ENCODE results near the gene PLD5. TPM values are rescaled to one million over a fixed set of nuclear protein-coding genes. Genes with fewer than 3 reads are reported as not detected.

The PLD5 gene
- total and polyA plus RNA-seq, 4 donors: under 0.01 to 0.17 (median 0.05) TPM; not detected in 1

DNA sequence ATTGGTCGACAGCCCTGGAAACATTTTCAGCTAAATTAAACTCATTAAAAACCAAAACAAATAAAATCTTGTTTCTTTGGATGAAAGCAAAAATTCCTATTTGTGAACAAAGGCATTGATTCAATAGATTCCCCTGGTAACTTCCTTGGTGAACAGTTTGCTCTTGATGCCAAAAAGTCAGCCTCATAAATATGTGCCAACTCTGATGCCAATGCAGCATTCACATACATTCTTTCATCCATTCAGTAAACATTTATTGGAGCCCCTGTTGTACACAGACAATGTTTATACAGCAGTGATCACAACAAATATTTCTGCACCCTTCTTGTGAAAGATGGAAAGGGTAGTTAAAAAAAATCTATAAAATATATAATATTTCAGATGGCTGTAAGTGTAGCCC lies 107.8 kb downstream of the PLD5 start (continued):
- TF ChIP-seq, protein P1, sequence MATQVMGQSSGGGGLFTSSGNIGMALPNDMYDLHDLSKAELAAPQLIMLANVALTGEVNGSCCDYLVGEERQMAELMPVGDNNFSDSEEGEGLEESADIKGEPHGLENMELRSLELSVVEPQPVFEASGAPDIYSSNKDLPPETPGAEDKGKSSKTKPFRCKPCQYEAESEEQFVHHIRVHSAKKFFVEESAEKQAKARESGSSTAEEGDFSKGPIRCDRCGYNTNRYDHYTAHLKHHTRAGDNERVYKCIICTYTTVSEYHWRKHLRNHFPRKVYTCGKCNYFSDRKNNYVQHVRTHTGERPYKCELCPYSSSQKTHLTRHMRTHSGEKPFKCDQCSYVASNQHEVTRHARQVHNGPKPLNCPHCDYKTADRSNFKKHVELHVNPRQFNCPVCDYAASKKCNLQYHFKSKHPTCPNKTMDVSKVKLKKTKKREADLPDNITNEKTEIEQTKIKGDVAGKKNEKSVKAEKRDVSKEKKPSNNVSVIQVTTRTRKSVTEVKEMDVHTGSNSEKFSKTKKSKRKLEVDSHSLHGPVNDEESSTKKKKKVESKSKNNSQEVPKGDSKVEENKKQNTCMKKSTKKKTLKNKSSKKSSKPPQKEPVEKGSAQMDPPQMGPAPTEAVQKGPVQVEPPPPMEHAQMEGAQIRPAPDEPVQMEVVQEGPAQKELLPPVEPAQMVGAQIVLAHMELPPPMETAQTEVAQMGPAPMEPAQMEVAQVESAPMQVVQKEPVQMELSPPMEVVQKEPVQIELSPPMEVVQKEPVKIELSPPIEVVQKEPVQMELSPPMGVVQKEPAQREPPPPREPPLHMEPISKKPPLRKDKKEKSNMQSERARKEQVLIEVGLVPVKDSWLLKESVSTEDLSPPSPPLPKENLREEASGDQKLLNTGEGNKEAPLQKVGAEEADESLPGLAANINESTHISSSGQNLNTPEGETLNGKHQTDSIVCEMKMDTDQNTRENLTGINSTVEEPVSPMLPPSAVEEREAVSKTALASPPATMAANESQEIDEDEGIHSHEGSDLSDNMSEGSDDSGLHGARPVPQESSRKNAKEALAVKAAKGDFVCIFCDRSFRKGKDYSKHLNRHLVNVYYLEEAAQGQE (IDR thresholded peaks at IDR 0.05): no peak
- TF ChIP-seq JUND (IDR thresholded peaks at IDR 0.05) (no peak), CTCF (IDR thresholded peaks at IDR 0.05; ENCODE audit: low read depth, low read length, missing input control) (no peak)

DNA sequence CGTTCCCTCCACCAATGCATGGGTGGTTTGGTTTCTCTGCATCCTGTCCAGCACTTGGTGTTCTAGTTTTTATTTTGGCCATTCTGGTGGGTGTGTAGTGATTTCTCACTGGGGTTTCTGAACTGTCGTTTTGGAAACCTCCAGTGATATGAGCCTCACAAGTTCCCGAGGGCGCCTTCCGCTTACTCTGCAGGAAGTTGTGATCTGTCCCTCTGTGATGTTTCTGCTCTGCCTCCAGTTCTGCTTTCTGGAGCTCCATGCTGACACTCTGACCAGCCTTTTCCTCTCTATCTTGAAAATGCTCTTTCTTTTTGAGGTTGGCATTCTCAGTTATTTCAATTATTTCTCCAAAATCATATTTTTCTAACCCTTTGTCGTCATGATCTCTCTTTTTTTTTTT lies 111.6 kb downstream of the PLD5 start:
- no peak for DNase-seq (ENCODE audit: low spot score)
- H3K27ac ChIP-seq (ENCODE audit: low read depth in 1 of 2, low read length in 2 of 2): no peak overlapping the region
- no peak overlapping the region for H3K9ac ChIP-seq (ENCODE audit: low read depth in 1 of 2, low read length in 2 of 2)
- H3K4me1 ChIP-seq (ENCODE audit: control insufficient read depth in 4 of 4, insufficient read depth in 4 of 4, low read length in 3 of 4): no peaks in the 10 kb centered on the region
- H3K36me3 ChIP-seq (ENCODE audit: control insufficient read depth in 4 of 4, insufficient read depth in 3 of 4, low read depth in 1 of 4, low read length in 3 of 4): no peaks in the 10 kb centered on the region
- no peaks in the 10 kb centered on the region for H3K9me3 ChIP-seq (ENCODE audit: control insufficient read depth in 4 of 4, low read length in 3 of 4)
- no peak overlapping the region for H3K4me3 ChIP-seq (ENCODE audit: low read depth in 1 of 3, low read length in 3 of 3)
- WGBS: 59% methylated on average over 6 of the region's 6 CpGs
- no peak for TF ChIP-seq FOXA2 (IDR thresholded peaks at IDR 0.05)
- no peak for TF ChIP-seq JUND (IDR thresholded peaks at IDR 0.05)
- no peak for TF ChIP-seq SP1 (IDR thresholded peaks at IDR 0.05)
- TF ChIP-seq NR2F2 (IDR thresholded peaks at IDR 0.05): no peak
- no peak for TF ChIP-seq RAD21 (IDR thresholded peaks at IDR 0.05)
- no peak for TF ChIP-seq FOXA1 (IDR thresholded peaks at IDR 0.05)
- H3K27me3 ChIP-seq (ENCODE audit: control insufficient read depth in 4 of 4, insufficient read depth in 4 of 4, low read length in 3 of 4): peaks cover 0 to 3% (median 0%) of the 10 kb centered on the region in 4 donors

DNA sequence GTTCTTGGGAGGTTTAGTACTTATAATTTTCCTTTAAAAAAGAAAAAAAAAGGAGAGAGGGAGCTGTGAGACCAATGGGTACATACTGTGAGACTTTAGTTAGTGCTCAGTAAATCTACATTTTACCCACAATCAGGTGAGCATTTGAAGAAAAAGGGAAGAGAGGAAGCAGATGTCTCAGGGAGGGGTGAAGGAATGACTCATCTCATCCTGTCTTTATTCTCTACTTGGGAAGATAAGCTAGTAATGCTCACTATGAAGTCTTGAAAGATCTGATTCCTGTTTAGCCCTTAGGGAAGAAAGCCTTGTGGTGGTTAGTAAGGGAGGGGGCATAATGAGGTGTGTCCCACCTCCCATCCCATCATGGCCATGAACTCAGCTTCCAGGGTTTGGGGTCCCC lies 112.6 kb downstream of the PLD5 start:
- H3K36me3 ChIP-seq (ENCODE audit: control insufficient read depth in 4 of 4, insufficient read depth in 3 of 4, low read depth in 1 of 4, low read length in 3 of 4): no peaks in the 10 kb centered on the region
- no peak overlapping the region for H3K4me3 ChIP-seq (ENCODE audit: low read depth in 1 of 3, low read length in 3 of 3)
- H3K4me1 ChIP-seq (ENCODE audit: control insufficient read depth in 4 of 4, insufficient read depth in 4 of 4, low read length in 3 of 4): no peaks in the 10 kb centered on the region
- no peak for TF ChIP-seq CTCF (IDR thresholded peaks at IDR 0.05; ENCODE audit: low read depth, low read length, missing input control)
- no peak for TF ChIP-seq HNF4G (IDR thresholded peaks at IDR 0.05)
- TF ChIP-seq GABPA (IDR thresholded peaks at IDR 0.05 in 1 of 2, conservative IDR thresholded peaks at IDR 0.05 in 1 of 2): no peak
- TF ChIP-seq FOXA1 (IDR thresholded peaks at IDR 0.05): no peak
- TF ChIP-seq, protein P1 (IDR thresholded peaks at IDR 0.05): no peak
- TF ChIP-seq, protein P2, sequence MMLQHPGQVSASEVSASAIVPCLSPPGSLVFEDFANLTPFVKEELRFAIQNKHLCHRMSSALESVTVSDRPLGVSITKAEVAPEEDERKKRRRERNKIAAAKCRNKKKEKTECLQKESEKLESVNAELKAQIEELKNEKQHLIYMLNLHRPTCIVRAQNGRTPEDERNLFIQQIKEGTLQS (IDR thresholded peaks at IDR 0.05): no peak
- no peak for TF ChIP-seq TAF1 (conservative IDR thresholded peaks at IDR 0.05)
- TF ChIP-seq JUND (IDR thresholded peaks at IDR 0.05): no peak
- TF ChIP-seq, protein P3, sequence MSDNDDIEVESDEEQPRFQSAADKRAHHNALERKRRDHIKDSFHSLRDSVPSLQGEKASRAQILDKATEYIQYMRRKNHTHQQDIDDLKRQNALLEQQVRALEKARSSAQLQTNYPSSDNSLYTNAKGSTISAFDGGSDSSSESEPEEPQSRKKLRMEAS (IDR thresholded peaks at IDR 0.05): no peak
- no peak for TF ChIP-seq NR2F2 (IDR thresholded peaks at IDR 0.05)
- H3K27ac ChIP-seq (ENCODE audit: low read depth in 1 of 2, low read length in 2 of 2): no peak overlapping the region
- no peaks in the 10 kb centered on the region for H3K9me3 ChIP-seq (ENCODE audit: control insufficient read depth in 4 of 4, low read length in 3 of 4)
- no peak for DNase-seq (ENCODE audit: low spot score)
- peaks cover 0 to 3% (median 0%) of the 10 kb centered on the region in 4 donors for H3K27me3 ChIP-seq (ENCODE audit: control insufficient read depth in 4 of 4, insufficient read depth in 4 of 4, low read length in 3 of 4)
- H3K9ac ChIP-seq (ENCODE audit: low read depth in 1 of 2, low read length in 2 of 2): no peak overlapping the region

All from liver (tissue), 9 donors.